ENCODE measurements around the gene PDSS2. TPM values are rescaled to one million over a fixed set of nuclear protein-coding genes. Genes with fewer than 3 reads are reported as not detected.
A peak's percentile ranks its signal among the peaks of the same experiment; 100 is the strongest.

Gene PDSS2
- total and polyA plus RNA-seq, 10 donors, result 4.3 to 16.6 (median 11.7) TPM

DNA sequence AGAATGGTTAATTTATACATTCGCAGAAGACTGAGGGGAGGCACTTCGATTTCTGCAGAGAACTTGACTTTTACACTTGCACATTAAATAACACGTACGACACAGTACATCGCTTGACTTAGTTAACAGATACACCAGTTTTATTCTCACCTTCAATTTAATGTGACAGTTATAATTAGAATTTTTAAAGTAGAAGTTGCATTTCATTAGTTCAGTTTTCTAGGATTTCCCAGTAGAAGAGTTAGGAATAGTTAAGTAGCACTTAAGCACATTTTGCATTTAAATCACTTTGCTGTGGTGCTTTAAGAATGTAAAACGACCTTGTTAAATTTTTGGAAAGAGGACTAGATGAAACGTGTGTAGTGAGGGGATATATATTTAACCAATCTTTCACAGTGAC is 342.4 kb downstream of the PDSS2 start:
- no peaks in the 10 kb centered on the region for H3K36me3 ChIP-seq
- H3K4me1 ChIP-seq, result peaks cover 6 to 28% (median 25%) of the 10 kb centered on the region in 6 donors
- 17 to 24% (median 20%) methylated on average over 7 of the region's 7 CpGs for WGBS, 5 donors
- intact Hi-C loops (cut with DNase I; ENCODE audit: low total_unique reads), result loop anchor here (5.0 kb wide), 1 partner anchor 90 kb away; the partner anchor contains the start of gene MTRES1
- H3K27ac ChIP-seq, result no peak overlapping the region
- DNase-seq, result no peak
- no peaks in the 10 kb centered on the region for H3K9me3 ChIP-seq
- peaks cover 0 to 36% (median 2%) of the 10 kb centered on the region in 7 donors for H3K27me3 ChIP-seq (replicated peaks in 1 of 7)
- H3K4me3 ChIP-seq, result peak overlapping the region in 5 of 8 donors; percentile 74 to 93 (median 85)
- TF ChIP-seq POLR2AphosphoS5 (IDR thresholded peaks at IDR 0.05), result no peak
- TF ChIP-seq, protein P1, sequence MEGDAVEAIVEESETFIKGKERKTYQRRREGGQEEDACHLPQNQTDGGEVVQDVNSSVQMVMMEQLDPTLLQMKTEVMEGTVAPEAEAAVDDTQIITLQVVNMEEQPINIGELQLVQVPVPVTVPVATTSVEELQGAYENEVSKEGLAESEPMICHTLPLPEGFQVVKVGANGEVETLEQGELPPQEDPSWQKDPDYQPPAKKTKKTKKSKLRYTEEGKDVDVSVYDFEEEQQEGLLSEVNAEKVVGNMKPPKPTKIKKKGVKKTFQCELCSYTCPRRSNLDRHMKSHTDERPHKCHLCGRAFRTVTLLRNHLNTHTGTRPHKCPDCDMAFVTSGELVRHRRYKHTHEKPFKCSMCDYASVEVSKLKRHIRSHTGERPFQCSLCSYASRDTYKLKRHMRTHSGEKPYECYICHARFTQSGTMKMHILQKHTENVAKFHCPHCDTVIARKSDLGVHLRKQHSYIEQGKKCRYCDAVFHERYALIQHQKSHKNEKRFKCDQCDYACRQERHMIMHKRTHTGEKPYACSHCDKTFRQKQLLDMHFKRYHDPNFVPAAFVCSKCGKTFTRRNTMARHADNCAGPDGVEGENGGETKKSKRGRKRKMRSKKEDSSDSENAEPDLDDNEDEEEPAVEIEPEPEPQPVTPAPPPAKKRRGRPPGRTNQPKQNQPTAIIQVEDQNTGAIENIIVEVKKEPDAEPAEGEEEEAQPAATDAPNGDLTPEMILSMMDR (IDR thresholded peaks at IDR 0.05 in 8 of 11, conservative IDR thresholded peaks at IDR 0.05 in 3 of 11), result no peak
- TF ChIP-seq POLR2A (IDR thresholded peaks at IDR 0.05), result no peak

DNA sequence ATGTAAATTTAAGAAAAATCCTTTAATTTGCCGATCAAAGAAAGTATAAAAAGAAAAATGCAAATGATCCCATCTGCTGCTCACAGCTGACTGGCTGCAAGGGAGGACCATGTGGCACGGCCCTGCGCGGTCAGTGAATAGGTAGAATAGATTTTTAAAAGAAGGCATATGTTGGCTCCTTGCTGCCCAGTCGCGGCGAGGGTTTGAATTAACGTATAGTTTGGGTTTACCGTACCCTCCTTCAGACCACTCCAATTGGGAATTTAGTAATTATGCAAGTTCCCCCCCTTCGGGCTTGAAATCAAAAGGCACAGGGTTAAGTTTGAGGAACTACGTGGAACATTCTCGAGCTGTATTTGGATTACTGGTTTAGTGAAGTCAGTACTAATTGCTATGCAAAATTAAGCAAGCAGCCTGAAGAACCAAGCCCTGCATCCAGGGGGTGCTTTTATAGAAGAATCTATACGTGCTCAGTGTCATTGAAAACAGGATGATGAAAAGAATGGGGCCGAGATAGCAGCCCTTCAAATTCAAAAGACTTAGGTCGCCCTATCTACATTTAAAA is 343.0 kb downstream of the PDSS2 start:
- intact Hi-C loops (cut with DNase I; ENCODE audit: low total_unique reads), result loop anchor here (5.0 kb wide), 1 partner anchor 89 kb away; the partner anchor contains the start of gene MTRES1
- H3K4me3 ChIP-seq, result peak overlapping the region; percentile 59 to 93 (median 78)
- H3K9me3 ChIP-seq, result no peaks in the 10 kb centered on the region
- peak overlapping the region in 5 of 8 donors; percentile 8 to 77 (median 48) for H3K27ac ChIP-seq
- no peaks in the 10 kb centered on the region for H3K36me3 ChIP-seq
- peaks cover 0 to 36% (median 2%) of the 10 kb centered on the region in 7 donors for H3K27me3 ChIP-seq (replicated peaks in 1 of 7)
- peaks cover 6 to 28% (median 25%) of the 10 kb centered on the region in 6 donors for H3K4me1 ChIP-seq
- no peak for TF ChIP-seq POLR2AphosphoS5 (IDR thresholded peaks at IDR 0.05)
- TF ChIP-seq, protein P1 (IDR thresholded peaks at IDR 0.05 in 8 of 11, conservative IDR thresholded peaks at IDR 0.05 in 3 of 11), result peak in 2 of 11 experiments; percentile 8 to 30
- no peak for DNase-seq
- WGBS, 5 donors, result 0 to 4% (median 2%) methylated on average over 15 of the region's 15 CpGs

DNA sequence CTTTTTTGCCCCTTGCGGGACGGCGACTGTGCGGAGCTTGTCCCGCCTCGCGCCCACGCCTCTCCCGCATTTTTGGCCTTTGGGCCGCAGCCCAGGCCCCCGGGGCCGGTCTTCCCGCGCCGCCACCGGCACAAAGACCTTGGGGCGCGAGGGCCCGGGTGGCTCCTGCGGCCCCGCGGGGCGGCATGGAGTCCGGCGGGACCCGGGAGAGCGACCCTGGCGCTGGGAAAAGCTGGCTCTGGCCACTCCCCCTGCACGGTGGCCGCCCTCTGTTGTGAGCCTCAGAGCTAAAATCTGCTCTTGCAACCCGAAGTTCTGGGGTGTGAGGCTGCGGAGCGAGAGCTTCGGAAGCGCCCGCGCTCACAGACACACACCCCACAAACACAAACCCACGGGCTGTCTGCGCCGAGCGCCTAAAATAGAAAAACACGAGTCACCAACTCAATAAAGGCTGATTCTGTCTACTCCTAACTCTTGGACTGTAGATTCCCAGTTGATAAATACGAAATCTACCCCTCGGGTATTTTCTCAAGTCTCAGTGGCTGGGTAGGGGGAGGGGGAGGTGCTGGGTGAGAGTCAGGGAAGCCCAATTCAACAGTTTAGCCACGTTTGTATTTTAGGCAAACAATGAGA is 343.6 kb downstream of the PDSS2 start:
- Histone ChIP-seq H3K27me3 (replicated peaks in 1 of 7) (peaks cover 0 to 36% (median 2%) of the 10 kb centered on the region in 7 donors), H3K9me3 (no peaks in the 10 kb centered on the region), H3K4me1 (peaks cover 6 to 28% (median 25%) of the 10 kb centered on the region in 6 donors), H3K4me3 (peak overlapping the region; percentile 59 to 93 (median 78)), H3K27ac (peak overlapping the region in 7 of 8 donors; percentile 8 to 77 (median 45)), H3K36me3 (no peaks in the 10 kb centered on the region)
- TF ChIP-seq, protein P1 (IDR thresholded peaks at IDR 0.05 in 8 of 11, conservative IDR thresholded peaks at IDR 0.05 in 3 of 11), result no peak
- peak in 1 of 3 donors; percentile 19 for TF ChIP-seq POLR2AphosphoS5 (IDR thresholded peaks at IDR 0.05)
- TF ChIP-seq POLR2A (IDR thresholded peaks at IDR 0.05), result no peak
- intact Hi-C loops (cut with DNase I; ENCODE audit: low total_unique reads), result loop anchor here (5.0 kb wide), 1 partner anchor 89 kb away; the partner anchor contains the start of gene MTRES1
- 0 to 2% (median 1%) methylated on average over 32 to 45 of the region's 45 CpGs for WGBS, 5 donors
- DNase-seq, result peak; percentile 78
